Adrenal gland (tissue), 12 donors: ENCODE results near the gene MICU1. TPM values are rescaled to one million over a fixed set of nuclear protein-coding genes. Genes with fewer than 3 reads are reported as not detected.

Experiments
- DNase-seq, 7 donors: peaks; one replicate each; pipeline ENCODE4 v3.0.0-alpha.2; 2019 to 2020
- H3K27ac ChIP-seq, 5 donors: fragments of 200-600 bp; sonication (generic) in 4 of 5; 1 replicate in 3 of 5; 2 replicates in 2 of 5; pipeline versions ENCODE4 v1.5.1 to v1.8.0; 2016 to 2020; ENCODE audit warnings: mild to moderate bottlenecking in 1 of 5
- H3K27me3 ChIP-seq: fragments of 200-600 bp; 2 replicates; pipeline ENCODE4 v1.8.0; 2021
- H3K36me3 ChIP-seq, 2 donors: fragments of 200-600 bp; replicated peaks in 1 of 2; 1 replicate in 1 of 2; 2 replicates in 1 of 2; pipeline versions ENCODE4 v1.5.1 to v1.8.0; 2018 to 2022
- H3K4me1 ChIP-seq, 2 donors: fragments of 200-600 bp; replicated peaks in 1 of 2; 1 replicate in 1 of 2; 2 replicates in 1 of 2; pipeline versions ENCODE4 v1.5.1 to v1.8.0; 2018 to 2021
- H3K4me3 ChIP-seq, 4 donors: fragments of 200-600 bp; sonication (generic) in 3 of 4; one replicate each; pipeline ENCODE4 v1.5.1; 2016 to 2018
- H3K9me3 ChIP-seq, 3 donors: fragments of 200-600 bp; sonication (generic) in 1 of 3; replicated peaks in 1 of 3; 1 replicate in 2 of 3; 2 replicates in 1 of 3; pipeline versions ENCODE4 v1.5.1 to v1.8.0; 2016 to 2021
- POLR2A ChIP-seq, 2 donors: fragments of 450-650 bp; IDR thresholded peaks; one replicate each; pipeline ENCODE4 v1.6.1; 2017; ENCODE audit warnings: antibody characterized with exemption in 2 of 2, mild to moderate bottlenecking in 2 of 2, moderate library complexity in 1 of 2
- WGBS, 4 donors: extraction: QIAGEN DNeasy Blood & Tissue Kit in 2 of 4; methylation state at CpG; one replicate each; pipeline versions ENCODE4 v1.1.5 to v1.1.7; 2013 to 2017; 5-methylcytosine and 5-hydroxymethylcytosine counted together
- intact Hi-C, 2 donors: fragments of 100-400 bp; cut with DNase I; formaldehyde crosslinking; loops; one replicate each; pipeline versions ENCODE4 v1.14.1 to v1.15.0; 2022 to 2023
- polyA plus RNA-seq, 3 donors: library from polyadenylated mRNA; stranded (reverse); fragments of 200-250 nt in 2 of 3; fragments of 350-450 nt in 1 of 3; fragmentation: Illumina TruSeq in 1 of 3; extraction: RNeasy Lipid Tissue Mini Kit (QIAGEN cat#74804) in 1 of 3; gene quantifications; one replicate each; pipeline ENCODE4 v1.2.3, GENCODE V29; 2013 to 2014
- total RNA-seq, 9 donors: library from RNA; depleted of rRNA in 4 of 9; stranded (reverse); fragments of >200 nt in 4 of 9; fragments of 120-200 nt in 1 of 9; fragmentation: NEBNext Ultra II Directional in 1 of 9; extraction: Animal tissue kit (Norgen Biotek cat#: 25700) in 1 of 9; gene quantifications; one replicate each; pipeline versions ENCODE4 v1.1.0 to v1.2.4, GENCODE V29; 2013 to 2023
- TF ChIP-seq, protein P1 (sequence below), 6 experiments: fragments of 450-650 bp in 4 of 6; fragments of 200-600 bp in 2 of 6; sonication (generic) in 1 of 6; IDR thresholded peaks; 1 replicate in 5 of 6; 2 replicates in 1 of 6; pipeline versions ENCODE4 v1.5.1 to v1.8.0; 2016 to 2021; ENCODE audit warnings: antibody characterized with exemption in 6 of 6, mild to moderate bottlenecking in 2 of 6, moderate library complexity in 1 of 6
- donor health status: healthy with polysubstance abuse.
- donor health status: Bipolar disorder and iron deficiency.
- donor health status: DM: yes; HTN: yes; CAD: no.
- donor health status: DM: no; HTN: no; CAD: no.
- donor health status: DM: no; HTN: no; CAD: no.
- donor health status: DM: yes; HTN: yes; CAD: no.

The MICU1 gene
- total and polyA plus RNA-seq, 12 donors, result 56.5 to 122 (median 90.2) TPM

DNA sequence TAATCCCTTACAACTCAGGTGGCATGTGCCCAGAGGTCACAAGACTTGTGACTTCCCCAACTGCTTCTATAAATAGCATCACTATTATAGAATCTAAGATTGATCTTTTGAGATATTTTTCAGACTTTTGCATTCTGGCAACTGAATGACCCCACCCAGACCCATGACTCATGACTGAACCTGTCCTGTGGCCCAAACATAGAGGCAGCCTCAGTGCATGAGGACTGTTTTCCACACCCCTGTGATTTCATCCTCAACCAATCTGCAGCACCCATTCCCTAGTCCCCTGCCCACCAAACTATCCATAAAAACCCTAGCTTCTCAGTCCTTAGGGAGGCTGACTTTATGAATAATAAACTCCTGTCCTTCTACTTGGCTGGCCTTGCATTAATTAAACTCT, 84.5 kb downstream of the MICU1 start:
- Histone ChIP-seq H3K9me3 (peaks cover 0 to 5% (median 0%) of the 10 kb centered on the region in 3 donors), H3K27me3 (no peaks in the 10 kb centered on the region), H3K36me3 (no peaks in the 10 kb centered on the region), H3K4me3 (no peak overlapping the region), H3K4me1 (no peaks in the 10 kb centered on the region), H3K27ac (no peak overlapping the region)
- intact Hi-C loops, result no loop called here
- no peak for DNase-seq
- TF ChIP-seq POLR2A (IDR thresholded peaks at IDR 0.05), result no peak
- TF ChIP-seq, protein P1, sequence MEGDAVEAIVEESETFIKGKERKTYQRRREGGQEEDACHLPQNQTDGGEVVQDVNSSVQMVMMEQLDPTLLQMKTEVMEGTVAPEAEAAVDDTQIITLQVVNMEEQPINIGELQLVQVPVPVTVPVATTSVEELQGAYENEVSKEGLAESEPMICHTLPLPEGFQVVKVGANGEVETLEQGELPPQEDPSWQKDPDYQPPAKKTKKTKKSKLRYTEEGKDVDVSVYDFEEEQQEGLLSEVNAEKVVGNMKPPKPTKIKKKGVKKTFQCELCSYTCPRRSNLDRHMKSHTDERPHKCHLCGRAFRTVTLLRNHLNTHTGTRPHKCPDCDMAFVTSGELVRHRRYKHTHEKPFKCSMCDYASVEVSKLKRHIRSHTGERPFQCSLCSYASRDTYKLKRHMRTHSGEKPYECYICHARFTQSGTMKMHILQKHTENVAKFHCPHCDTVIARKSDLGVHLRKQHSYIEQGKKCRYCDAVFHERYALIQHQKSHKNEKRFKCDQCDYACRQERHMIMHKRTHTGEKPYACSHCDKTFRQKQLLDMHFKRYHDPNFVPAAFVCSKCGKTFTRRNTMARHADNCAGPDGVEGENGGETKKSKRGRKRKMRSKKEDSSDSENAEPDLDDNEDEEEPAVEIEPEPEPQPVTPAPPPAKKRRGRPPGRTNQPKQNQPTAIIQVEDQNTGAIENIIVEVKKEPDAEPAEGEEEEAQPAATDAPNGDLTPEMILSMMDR (IDR thresholded peaks at IDR 0.05), result no peak

DNA sequence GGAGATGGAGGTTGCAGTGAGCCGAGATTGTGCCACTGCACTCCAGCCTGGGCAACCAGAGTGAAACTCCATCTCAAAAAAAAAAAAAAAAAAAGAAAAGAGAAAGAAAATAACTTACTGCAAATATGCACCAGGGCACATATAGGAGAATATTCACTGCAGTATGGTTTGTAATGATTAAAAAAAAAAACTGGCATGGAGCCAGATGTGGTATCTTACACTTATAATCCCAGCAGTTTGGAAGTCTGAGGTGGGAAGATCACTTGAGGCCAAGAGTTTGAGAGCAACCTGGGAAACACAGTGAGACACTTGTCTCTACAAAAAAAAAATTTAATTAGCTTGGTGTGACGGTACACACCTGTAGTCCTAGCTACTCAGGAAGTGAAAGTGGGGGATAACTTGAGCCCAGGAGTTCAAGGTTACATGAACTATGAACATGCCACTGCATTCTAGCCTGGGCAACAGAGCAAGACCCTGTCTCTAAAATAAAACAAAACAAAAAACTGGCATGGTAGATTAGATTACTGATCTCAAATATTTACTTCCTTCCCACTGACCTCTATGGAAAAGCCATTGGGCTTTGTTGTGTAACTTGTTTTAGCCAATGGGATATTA, 85.6 kb downstream of the MICU1 start:
- DNase-seq, result no peak
- Histone ChIP-seq H3K27me3 (no peaks in the 10 kb centered on the region), H3K27ac (no peak overlapping the region), H3K36me3 (no peaks in the 10 kb centered on the region), H3K4me1 (no peaks in the 10 kb centered on the region), H3K4me3 (no peak overlapping the region), H3K9me3 (peaks cover 0 to 5% (median 0%) of the 10 kb centered on the region in 3 donors)
- intact Hi-C loops, result no loop called here
- WGBS, 4 donors, result 96 to 100% (median 98%) methylated on average over 2 of the region's 2 CpGs
- TF ChIP-seq POLR2A (IDR thresholded peaks at IDR 0.05), result no peak
- TF ChIP-seq, protein P1 (IDR thresholded peaks at IDR 0.05), result no peak

DNA sequence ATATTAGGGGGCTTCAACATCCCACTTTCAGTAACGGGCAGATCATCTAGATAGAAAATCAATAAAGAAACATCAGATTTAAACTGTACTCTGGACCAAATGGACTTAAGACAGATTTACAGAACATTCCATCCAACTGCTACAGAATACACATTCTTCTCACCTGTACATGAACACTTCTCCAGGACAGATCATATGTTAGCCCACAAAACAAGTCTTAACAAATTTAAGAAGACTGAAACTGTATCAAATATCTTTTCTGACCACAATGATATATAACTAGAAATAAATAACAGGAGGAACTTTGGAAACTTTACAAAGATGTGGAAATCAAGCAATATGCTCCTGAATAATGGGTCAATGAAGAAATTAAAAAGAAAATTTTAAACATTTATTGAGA, 86.7 kb downstream of the MICU1 start:
- DNase-seq, result no peak
- Histone ChIP-seq H3K4me3 (no peak overlapping the region), H3K4me1 (no peaks in the 10 kb centered on the region), H3K27me3 (no peaks in the 10 kb centered on the region), H3K27ac (no peak overlapping the region), H3K9me3 (peaks cover 0 to 5% (median 0%) of the 10 kb centered on the region in 3 donors), H3K36me3 (no peaks in the 10 kb centered on the region)
- WGBS, 4 donors, result 97 to 100% (median 99%) methylated on average over 1 of the region's 1 CpG
- intact Hi-C loops, result no loop called here
- TF ChIP-seq POLR2A (IDR thresholded peaks at IDR 0.05), result no peak
- TF ChIP-seq, protein P1 (IDR thresholded peaks at IDR 0.05), result no peak

DNA sequence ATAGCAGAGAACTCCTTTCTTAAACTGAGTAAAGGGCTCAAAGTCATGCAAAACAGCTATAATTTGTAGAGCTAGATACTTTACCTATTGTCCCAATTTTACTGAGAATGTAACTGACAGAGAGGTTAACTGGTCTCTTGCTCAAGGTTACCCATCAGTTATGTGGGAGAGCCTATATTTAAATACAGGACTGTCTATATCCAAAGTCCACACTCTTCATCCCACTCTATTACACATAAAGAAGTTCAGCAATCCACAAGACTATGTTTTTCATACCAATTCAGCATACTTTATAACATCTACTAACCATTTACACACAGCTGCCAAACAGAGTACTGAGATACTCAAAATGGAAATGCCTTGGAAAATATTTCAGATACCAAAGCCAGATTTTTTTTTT, 100.2 kb downstream of the MICU1 start:
- H3K4me1 ChIP-seq, result no peaks in the 10 kb centered on the region
- no peaks in the 10 kb centered on the region for H3K27me3 ChIP-seq
- no peak overlapping the region for H3K27ac ChIP-seq
- no peaks in the 10 kb centered on the region for H3K36me3 ChIP-seq
- H3K4me3 ChIP-seq, result no peak overlapping the region
- intact Hi-C loops, result no loop called here
- DNase-seq, result no peak
- TF ChIP-seq POLR2A (IDR thresholded peaks at IDR 0.05), result no peak
- TF ChIP-seq, protein P1 (IDR thresholded peaks at IDR 0.05), result no peak
- H3K9me3 ChIP-seq, result peaks cover 0 to 9% (median 0%) of the 10 kb centered on the region in 3 donors
